Uterine smooth muscle cell (primary cell): Measurements from ENCODE around the gene TEX55. TPM values are rescaled to one million over a fixed set of nuclear protein-coding genes. Genes with fewer than 3 reads are reported as not detected.

Experiments
- total RNA-seq: library from RNA; depleted of rRNA; stranded (reverse); fragments of >200 nt; gene quantifications from 2 replicates; pipeline ENCODE4 v1.2.3, GENCODE V29; 2014

TEX55 gene
- not detected in 2 replicates for total RNA-seq

DNA sequence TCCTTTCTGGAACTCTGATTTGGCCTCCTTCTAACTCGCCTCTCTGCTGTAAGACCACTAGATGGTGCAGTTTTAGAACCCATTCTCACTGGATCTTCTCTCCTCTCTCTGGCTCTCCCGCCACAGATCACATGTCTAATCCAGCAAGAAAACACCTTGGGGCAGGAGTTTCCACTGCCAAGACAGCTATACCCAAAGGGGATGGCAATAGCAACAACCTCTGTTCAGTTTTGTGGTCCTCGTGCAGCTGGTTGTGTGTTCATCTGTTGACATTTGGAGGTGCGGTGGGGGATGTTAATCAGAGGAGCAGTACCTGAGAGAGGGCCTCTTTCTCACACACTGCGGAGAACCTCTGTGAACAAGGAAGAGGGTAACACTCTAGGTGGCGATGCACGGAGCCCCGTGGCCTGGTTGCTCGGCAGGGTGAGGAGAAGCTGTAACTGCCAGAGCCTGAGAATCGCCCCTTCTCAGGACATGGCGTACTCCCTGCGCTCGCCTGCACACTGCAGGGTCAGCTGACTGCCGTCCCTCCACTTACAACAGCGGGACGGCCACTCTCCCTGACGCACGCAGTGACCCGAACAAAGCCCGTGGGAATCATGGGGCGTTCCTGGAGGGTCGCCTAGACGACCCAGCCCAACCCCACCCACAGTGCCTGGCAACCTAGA lies at the start of gene TEX55:
Gene TEX55, plus strand, starts transcription at position 666 of the 668 bp plus-strand sequence. CDS start 25 bp downstream, outside the sequence.

GRCh38 chr3:119173325-119173724 lies 27.4 kb downstream of the TEX55 start, which contains the start of gene UPK1B:
UPK1B (plus strand) TSS chr3:119173598; CDS start chr3:119186742, 13,144 bp downstream.

Other genes with a start within 250 kb of the TEX55 start
- 0.37 TPM in 1 of 2 replicates, not detected in the other for gene IGSF11, start 111.3 kb upstream of the TEX55 start, total RNA-seq
- not detected in 2 replicates for gene UPK1B, start 27.4 kb downstream of the TEX55 start, total RNA-seq
- 36.0 and 42.1 TPM in 2 replicates for gene B4GALT4, start 94.7 kb downstream of the TEX55 start, total RNA-seq
- gene ARHGAP31, start 148.2 kb downstream of the TEX55 start, total RNA-seq: 5.1 and 5.8 TPM in 2 replicates